H1 (cell line): ENCODE results near the gene AGPS. TPM values are rescaled to one million over a fixed set of nuclear protein-coding genes. Genes with fewer than 3 reads are reported as not detected.

Source experiments
- CTCF ChIA-PET: fragments of 300-600 bp; sonication (Branson Sonifier 250); formaldehyde crosslinking; loops from one replicate; lab custom pipeline; 2021; ENCODE audit not compliant: partially characterized antibody; lab: Charles Lee
- POLR2A ChIA-PET: fragments of 300-600 bp; sonication (Branson Sonifier 250); formaldehyde crosslinking; loops from one replicate; lab custom pipeline; 2021; ENCODE audit warnings: inconsistent platforms; ENCODE audit not compliant: partially characterized antibody; lab: Charles Lee
- DNase-seq, 2 experiments: peaks; one replicate each; pipeline versions ENCODE4 v3.0.0 to v3.0.0-alpha.2; 2010 to 2022; ENCODE audit warnings: low spot score in 2 of 2, low read depth in 1 of 2, mixed read lengths in 1 of 2
- FAIRE-seq: peaks from 2 replicates; lab custom pipeline; 2011; peaks lifted over from hg19 to GRCh38; lab: Jason Lieb, UNC
- H2AFZ ChIP-seq: 2 replicates; pipeline ENCODE4 v1.8.1; 2012; ENCODE audit warnings: low read length, inconsistent platforms
- H2AK5ac ChIP-seq: 2 replicates; pipeline ENCODE4 v1.6.1; 2013; ENCODE audit warnings: low read depth, low read length
- H2BK120ac ChIP-seq: replicated peaks from 2 replicates; pipeline ENCODE3; 2013; ENCODE audit warnings: low read depth, low read length, inconsistent platforms
- H2BK12ac ChIP-seq: 2 replicates; pipeline ENCODE4 v1.6.1; 2013; ENCODE audit warnings: low read depth, low read length
- H2BK15ac ChIP-seq: 2 replicates; pipeline ENCODE4 v1.6.1; 2013; ENCODE audit warnings: low read length
- H2BK20ac ChIP-seq: 2 replicates; pipeline ENCODE4 v1.6.1; 2013; ENCODE audit warnings: low read length
- H2BK5ac ChIP-seq: 2 replicates; pipeline ENCODE4 v1.6.1; 2013; ENCODE audit warnings: low read depth, low read length
- H3K14ac ChIP-seq: 2 replicates; pipeline ENCODE4 v1.6.1; 2013; ENCODE audit warnings: inconsistent platforms; ENCODE audit not compliant: insufficient read length
- H3K18ac ChIP-seq: 2 replicates; pipeline ENCODE4 v1.6.1; 2013; ENCODE audit warnings: low read length; ENCODE audit errors: extremely low read depth
- H3K23ac ChIP-seq: 2 replicates; pipeline ENCODE4 v1.6.1; 2013; ENCODE audit warnings: inconsistent platforms; ENCODE audit not compliant: insufficient read length
- H3K23me2 ChIP-seq: 2 replicates; pipeline ENCODE4 v1.6.1; 2013; ENCODE audit warnings: low read depth, low read length
- H3K27ac ChIP-seq: 2 replicates; pipeline ENCODE4 v1.6.1; 2011; ENCODE audit warnings: low read depth, low read length, inconsistent platforms
- H3K27me3 ChIP-seq, 4 experiments: replicated peaks in 1 of 4; 1 replicate in 1 of 4; 2 replicates in 3 of 4; pipeline versions ENCODE4 v1.6.1 to v1.8.1; 2011 to 2013; ENCODE audit warnings: low read length in 3 of 4, mild to moderate bottlenecking in 3 of 4, inconsistent platforms in 2 of 4, mixed read lengths in 2 of 4, moderate library complexity in 1 of 4; ENCODE audit not compliant: control insufficient read depth in 3 of 4, insufficient read depth in 3 of 4; ENCODE audit errors: extremely low read depth in 1 of 4
- H3K36me3 ChIP-seq, 4 experiments: 2 replicates each; pipeline versions ENCODE4 v1.6.1 to v1.8.1; 2011 to 2013; ENCODE audit warnings: mild to moderate bottlenecking in 4 of 4, low read length in 3 of 4, moderate library complexity in 2 of 4, control low read depth in 1 of 4, inconsistent platforms in 1 of 4; ENCODE audit not compliant: insufficient read depth in 4 of 4, control insufficient read depth in 2 of 4
- H3K4ac ChIP-seq: replicated peaks from 2 replicates; pipeline ENCODE3; 2013; ENCODE audit warnings: low read length, low read depth, mixed read lengths, inconsistent platforms; ENCODE audit not compliant: insufficient read length
- H3K4me1 ChIP-seq, 4 experiments: replicated peaks in 1 of 4; 1 replicate in 1 of 4; 2 replicates in 3 of 4; pipeline versions ENCODE4 v1.6.1 to v1.8.1; 2011 to 2013; ENCODE audit warnings: low read length in 3 of 4, inconsistent platforms in 2 of 4, mixed read lengths in 1 of 4; ENCODE audit not compliant: insufficient read depth in 4 of 4, control insufficient read depth in 3 of 4
- H3K4me2 ChIP-seq, 2 experiments: 2 replicates each; pipeline versions ENCODE4 v1.6.1 to v1.8.1; 2011 to 2013; ENCODE audit warnings: low read depth in 2 of 2, low read length in 2 of 2, control low read depth in 1 of 2, inconsistent platforms in 1 of 2, mild to moderate bottlenecking in 1 of 2; ENCODE audit not compliant: insufficient read depth in 1 of 2
- H3K4me3 ChIP-seq, 4 experiments: fragments of 200-600, 300-600 bp in 1 of 4; sonication (generic), shearing (Covaris generic), sonication (Bioruptor Twin) in 1 of 4; 2 replicates each; pipeline versions ENCODE4 v1.5.1 to v1.8.1; 2011 to 2016; ENCODE audit warnings: low read length in 4 of 4, low read depth in 3 of 4, control low read depth in 2 of 4, inconsistent platforms in 2 of 4, mild to moderate bottlenecking in 2 of 4, mixed read lengths in 1 of 4, moderate library complexity in 1 of 4; ENCODE audit not compliant: insufficient read depth in 2 of 4; ENCODE audit errors: extremely low read depth in 1 of 4
- H3K56ac ChIP-seq: replicated peaks from 2 replicates; pipeline ENCODE3; 2013; ENCODE audit warnings: low read depth, mild to moderate bottlenecking, mixed read lengths, low read length, inconsistent platforms; ENCODE audit not compliant: insufficient read length
- H3K79me1 ChIP-seq: 2 replicates; pipeline ENCODE4 v1.6.1; 2013; ENCODE audit warnings: low read depth, low read length, control low read depth
- H3K79me2 ChIP-seq, 2 experiments: 2 replicates each; pipeline versions ENCODE4 v1.6.1 to v1.8.1; 2012 to 2013; ENCODE audit warnings: low read length in 2 of 2, mild to moderate bottlenecking in 2 of 2, inconsistent platforms in 1 of 2; ENCODE audit not compliant: insufficient read depth in 2 of 2, control insufficient read depth in 1 of 2
- H3K9ac ChIP-seq, 4 experiments: replicated peaks in 1 of 4; 1 replicate in 1 of 4; 2 replicates in 3 of 4; pipeline versions ENCODE4 v1.6.1 to v1.8.1; 2011 to 2013; ENCODE audit warnings: low read depth in 3 of 4, low read length in 3 of 4, control low read depth in 2 of 4, mild to moderate bottlenecking in 2 of 4, moderate library complexity in 2 of 4, inconsistent platforms in 1 of 4; ENCODE audit errors: extremely low read depth in 1 of 4
- H3K9me3 ChIP-seq, 2 experiments: 2 replicates each; pipeline versions ENCODE4 v1.6.1 to v1.8.1; 2012 to 2013; ENCODE audit warnings: mild to moderate bottlenecking in 2 of 2, moderate library complexity in 2 of 2, control low read depth in 1 of 2, inconsistent platforms in 1 of 2, low read depth in 1 of 2, low read length in 1 of 2, mixed read lengths in 1 of 2; ENCODE audit not compliant: insufficient read depth in 2 of 2
- H4K20me1 ChIP-seq, 2 experiments: replicated peaks in 1 of 2; 2 replicates each; pipeline versions ENCODE3 to v1.8.1; 2011 to 2013; ENCODE audit warnings: inconsistent platforms in 2 of 2, low read length in 2 of 2, mild to moderate bottlenecking in 1 of 2; ENCODE audit not compliant: insufficient read depth in 2 of 2, control insufficient read depth in 1 of 2
- H4K5ac ChIP-seq: 2 replicates; pipeline ENCODE4 v1.6.1; 2013; ENCODE audit warnings: low read length, low read depth, mixed read lengths, inconsistent platforms; ENCODE audit not compliant: insufficient read length
- H4K8ac ChIP-seq: 2 replicates; pipeline ENCODE4 v1.8.0; 2013; ENCODE audit warnings: mild to moderate bottlenecking, moderate library complexity, low read length, inconsistent platforms; ENCODE audit not compliant: insufficient read depth; ENCODE audit errors: extremely low read depth
- H4K91ac ChIP-seq: replicated peaks from 2 replicates; pipeline ENCODE3; 2013; ENCODE audit warnings: low read length, mixed read lengths, inconsistent platforms; ENCODE audit not compliant: insufficient read length
- SIX5 ChIP-seq: IDR thresholded peaks from 2 replicates; pipeline ENCODE4 v1.6.1; 2011; ENCODE audit warnings: mild to moderate bottlenecking, low read depth, low read length
- WGBS, 2 experiments: shearing (Covaris generic) in 1 of 2; methylation state at CpG; one replicate each; pipeline versions ENCODE4 v1.1.6 to v1.1.7; 2013 to 2015; ENCODE audit warnings: low lambda C conversion rate in 2 of 2, mixed read lengths in 2 of 2, inconsistent platforms in 1 of 2, low coverage in 1 of 2, missing lambda C conversion rate in 1 of 2; ENCODE audit not compliant: insufficient replicate concordance in 2 of 2, insufficient coverage in 1 of 2, insufficient read length in 1 of 2; ENCODE audit errors: extremely low coverage in 1 of 2, missing lambda C conversion rate in 1 of 2; 5-methylcytosine and 5-hydroxymethylcytosine counted together
- polyA plus RNA-seq, 7 experiments: library from polyadenylated mRNA; depleted of rRNA in 3 of 7; stranded (reverse) in 5 of 7; unstranded in 2 of 7; fragments of >200 nt in 5 of 7; fragments of 200-250 nt in 2 of 7; gene quantifications; 1 replicate in 5 of 7; 2 replicates in 1 of 7; 4 replicates in 1 of 7; pipeline versions ENCODE4 v1.2.1 to v1.2.3, GENCODE V29; 2011 to 2013; ENCODE audit warnings: missing spikeins in 2 of 7, mixed read lengths in 2 of 7
- total RNA-seq: library from RNA; stranded (reverse); fragmentation: NEBNext Ultra II Directional; extraction: Animal tissue kit (Norgen Biotek cat#: 25700); gene quantifications from 2 replicates; pipeline ENCODE4 v1.2.1, GENCODE V29; 2021

Gene AGPS
- total and polyA plus RNA-seq, 2 of the 8 experiments (the other 6 are each of a cell fraction or from before 2014, with no cell fraction given) = 7.3 to 57.8 TPM

DNA sequence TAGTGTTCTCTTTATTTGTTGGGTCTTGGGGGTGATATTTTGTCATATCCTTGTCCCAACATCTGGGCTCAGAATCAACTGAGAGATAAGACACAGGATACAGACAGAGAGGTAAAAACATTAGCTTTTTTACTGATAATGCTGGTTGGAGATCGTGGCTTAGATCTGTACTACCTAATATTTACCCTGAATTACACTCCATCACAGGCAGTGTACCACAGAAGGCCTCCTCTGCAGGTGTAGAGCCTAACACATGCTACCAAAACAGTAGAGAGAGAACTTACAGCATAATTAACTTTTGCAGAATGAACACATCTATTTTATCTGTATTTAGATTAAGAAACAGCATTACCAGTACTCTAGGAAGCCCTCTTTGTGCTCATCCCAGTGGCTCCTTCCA is 6.8 kb downstream of the AGPS start:
- peaks cover 0 to 2% (median 0%) of the 10 kb centered on the region in 4 experiments; a peak in 1 of 7 replicates for H3K4me1 ChIP-seq
- ChIA-PET POLR2A (no interaction called here), CTCF (no interaction called here)
- H2AK5ac ChIP-seq = no peak overlapping the region
- no peak overlapping the region for H2AFZ ChIP-seq
- H4K91ac ChIP-seq = no peak overlapping the region
- no peak for TF ChIP-seq SIX5
- no peak overlapping the region for H2BK5ac ChIP-seq
- H4K8ac ChIP-seq = no peak overlapping the region
- no peak overlapping the region for H3K4me2 ChIP-seq
- no peaks in the 10 kb centered on the region for H3K27me3 ChIP-seq
- no peak overlapping the region for H2BK15ac ChIP-seq
- no peaks in the 10 kb centered on the region; the same call in 1 of the 2 replicates for H3K23me2 ChIP-seq
- H2BK20ac ChIP-seq = no peak overlapping the region
- no peak overlapping the region for H3K23ac ChIP-seq
- H3K36me3 ChIP-seq = no peaks in the 10 kb centered on the region
- H3K4ac ChIP-seq = no peak overlapping the region
- H3K9ac ChIP-seq = no peak overlapping the region
- H3K4me3 ChIP-seq = no peak overlapping the region
- no peak overlapping the region for H3K27ac ChIP-seq
- H3K79me1 ChIP-seq = 0 out of 2 replicates have a peak, but pooled peaks cover 2% of the 10 kb centered on the region
- no peaks in the 10 kb centered on the region for H3K9me3 ChIP-seq
- H3K79me2 ChIP-seq = peaks cover 0 to 95% of the 10 kb centered on the region in 2 experiments; a peak in 3 of 4 replicates
- 92% methylated on average over 1 of the region's 1 CpG; no CpG with 5 or more reads in 1 of the 2 experiments for WGBS, 2 experiments
- H3K56ac ChIP-seq = no peak overlapping the region
- H4K20me1 ChIP-seq = peaks cover 1 to 2% of the 10 kb centered on the region in 2 experiments
- H3K18ac ChIP-seq = no peak overlapping the region
- no peak overlapping the region for H2BK120ac ChIP-seq
- H2BK12ac ChIP-seq = no peak overlapping the region
- no peak for FAIRE-seq
- no peak overlapping the region for H4K5ac ChIP-seq
- H3K14ac ChIP-seq = no peak overlapping the region
- no peak for DNase-seq
